Activated T-helper 2 cell treated with anti-CD3 and anti-CD28 coated beads, Interferon-gamma antibody, Interleukin-2, Interleukin-4, amounts not matched to agents 10 μg/mL and 5 μg/mL and 100 μg/mL, durations not matched to agents 14 hours and 24 hours and 36 hours (primary cell): Measurements from ENCODE around the gene MMP23B. TPM values are rescaled to one million over a fixed set of nuclear protein-coding genes. Genes with fewer than 3 reads are reported as not detected.
A peak's percentile ranks its signal among the peaks of the same experiment; 100 is the strongest.
"Not testable (repeated sequence)": the region's sequence is repeated elsewhere in the genome, so short reads cannot be mapped to it uniquely, and the experiment has no call there.

Experiments used
- DNase-seq: peaks from one replicate; pipeline ENCODE4 v3.0.0; 2021; ENCODE audit warnings: low spot score
- H3K27ac Mint-ChIP-seq: one replicate; pipeline ENCODE4 v1.8.0; 2021; ENCODE audit warnings: mixed read lengths
- H3K27me3 Mint-ChIP-seq: one replicate; pipeline ENCODE4 v1.8.0; 2021; ENCODE audit warnings: low read depth, mixed read lengths
- H3K36me3 Mint-ChIP-seq: one replicate; pipeline ENCODE4 v1.8.0; 2021; ENCODE audit warnings: low read depth, mixed read lengths
- H3K4me1 Mint-ChIP-seq: one replicate; pipeline ENCODE4 v1.8.0; 2021; ENCODE audit warnings: low read depth, mixed read lengths
- H3K4me3 Mint-ChIP-seq: one replicate; pipeline ENCODE4 v1.8.0; 2021; ENCODE audit warnings: low read depth, mild to moderate bottlenecking, moderate library complexity, mixed read lengths
- H3K9me3 Mint-ChIP-seq: one replicate; pipeline ENCODE4 v1.8.0; 2021; ENCODE audit warnings: mixed read lengths
- intact Hi-C: fragments of 100-400 bp; cut with micrococcal nuclease; formaldehyde crosslinking; loops from one replicate; pipeline ENCODE4 v1.15.1; 2023
- total RNA-seq: library from RNA; stranded (reverse); gene quantifications from 2 replicates; pipeline ENCODE4 v1.2.3, GENCODE V29; 2022

The MMP23B gene
- 0.94 and 1.4 TPM in 2 replicates for total RNA-seq

DNA sequence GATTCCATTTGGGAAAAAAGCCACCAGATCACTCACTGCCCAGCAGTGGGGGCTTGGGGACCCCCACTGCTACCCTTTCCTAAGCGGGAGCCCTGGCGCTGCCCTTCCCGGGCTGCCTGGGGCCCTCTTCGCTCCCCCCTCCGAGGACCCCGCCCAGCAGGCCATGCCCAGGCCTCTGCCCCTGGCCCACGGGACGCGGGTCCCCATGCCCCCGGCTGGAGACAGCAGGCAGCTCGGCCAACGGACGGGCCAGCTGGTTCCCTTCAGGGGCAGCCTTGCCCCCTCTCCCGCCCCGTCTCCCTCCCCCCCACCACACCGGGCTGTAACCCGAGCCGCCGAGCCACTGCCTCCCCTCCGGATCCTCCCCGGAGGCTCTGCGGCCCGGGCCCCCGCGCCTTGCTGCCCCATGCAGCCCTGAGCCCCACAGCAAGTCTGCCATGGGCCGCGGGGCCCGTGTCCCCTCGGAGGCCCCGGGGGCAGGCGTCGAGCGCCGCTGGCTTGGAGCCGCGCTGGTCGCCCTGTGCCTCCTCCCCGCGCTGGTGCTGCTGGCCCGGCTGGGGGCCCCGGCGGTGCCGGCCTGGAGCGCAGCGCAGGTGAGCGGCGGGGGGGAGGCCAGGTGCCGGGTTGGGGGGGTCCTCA lies at the start of gene MMP23B:
TSS of gene MMP23B (plus strand) at position 392 of the 639 bp plus-strand sequence. CDS start at position 438, 46 bp downstream.
- Mint-ChIP-seq H3K9me3 (no peaks in the 10 kb centered on the region), H3K4me3 (no peak within 1 kb of the TSS), H3K27me3 (peaks cover 4% of the 10 kb centered on the region), H3K4me1 (peaks cover 2% of the 10 kb centered on the region), H3K27ac (peak within 1 kb of the TSS; percentile 17), H3K36me3 (peaks cover 9% of the 10 kb centered on the region)
- intact Hi-C loops: no loop called here
- DNase-seq: no peak

- no peak overlapping the region for H3K27ac Mint-ChIP-seq
- intact Hi-C loops: no loop called here
- H3K4me1 Mint-ChIP-seq: peaks cover 2% of the 10 kb centered on the region
- no peak for DNase-seq
- H3K36me3 Mint-ChIP-seq: no peaks in the 10 kb centered on the region
- H3K27me3 Mint-ChIP-seq: peaks cover 11% of the 10 kb centered on the region
- no peak overlapping the region for H3K4me3 Mint-ChIP-seq
- H3K9me3 Mint-ChIP-seq: no peaks in the 10 kb centered on the region
Measured at GRCh38 chr1:1582585-1583346, 49.2 kb upstream of the MMP23B start.

DNA sequence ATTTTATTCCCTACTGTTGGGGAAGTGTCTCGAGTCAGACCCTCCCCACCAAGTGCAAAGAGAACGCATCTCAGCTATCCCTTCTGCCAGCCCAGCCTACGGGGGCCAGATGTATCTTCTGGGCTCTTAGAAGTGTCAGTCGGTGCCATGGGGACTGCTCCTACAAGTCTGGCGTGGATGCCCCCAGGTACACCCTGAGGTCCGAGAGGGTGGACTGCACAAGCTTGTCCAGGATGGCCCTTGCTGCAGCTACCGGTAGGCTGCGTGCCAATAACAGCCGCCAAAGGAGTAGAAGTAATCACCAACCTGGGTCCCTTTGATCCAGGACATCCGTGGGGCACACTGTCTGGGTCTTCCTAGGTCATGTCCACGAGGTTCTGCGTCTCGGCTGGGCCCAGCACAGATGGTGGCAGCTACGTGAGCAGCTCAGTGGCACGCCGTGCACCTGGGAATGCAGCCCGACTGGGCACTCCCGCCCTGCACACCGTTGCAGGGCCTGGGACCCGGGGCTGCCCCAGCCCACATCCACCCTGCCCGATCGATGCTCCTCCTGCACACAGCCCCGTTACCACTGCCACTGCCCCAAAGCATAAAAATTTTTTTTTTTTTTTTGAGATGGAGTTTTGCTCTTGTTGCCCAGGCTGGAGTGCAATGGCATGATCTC lies 48.5 kb upstream of the MMP23B start:
- no peaks in the 10 kb centered on the region for H3K36me3 Mint-ChIP-seq
- no peak for DNase-seq
- no peak overlapping the region for H3K27ac Mint-ChIP-seq
- intact Hi-C loops: no loop called here
- peaks cover 11% of the 10 kb centered on the region for H3K27me3 Mint-ChIP-seq
- H3K4me1 Mint-ChIP-seq: peaks cover 2% of the 10 kb centered on the region
- H3K9me3 Mint-ChIP-seq: no peaks in the 10 kb centered on the region
- H3K4me3 Mint-ChIP-seq: no peak overlapping the region

DNA sequence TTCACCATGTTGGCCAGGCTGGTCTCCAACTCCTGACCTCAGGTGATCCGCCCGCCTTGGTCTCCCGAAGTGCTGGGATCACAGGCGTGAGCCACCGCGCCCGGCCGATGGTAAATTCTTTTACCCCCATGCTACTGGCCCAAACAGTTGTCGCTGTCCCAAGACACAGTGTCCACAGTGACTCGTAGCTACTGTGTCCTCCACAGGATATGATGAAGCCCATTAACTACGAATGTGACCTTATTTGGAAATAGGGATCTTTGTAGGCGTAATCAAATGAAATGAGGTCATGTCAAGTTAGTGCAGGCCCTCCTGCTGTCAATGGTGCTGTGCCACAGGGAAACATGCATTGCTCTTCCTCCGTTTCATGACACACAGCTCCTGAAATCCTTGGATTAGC lies 40.5 kb upstream of the MMP23B start:
- no peak overlapping the region for H3K27ac Mint-ChIP-seq
- no peaks in the 10 kb centered on the region for H3K4me1 Mint-ChIP-seq
- intact Hi-C loops: no loop called here
- H3K9me3 Mint-ChIP-seq: no peaks in the 10 kb centered on the region
- DNase-seq: no peak
- H3K27me3 Mint-ChIP-seq: peaks cover 2% of the 10 kb centered on the region
- H3K36me3 Mint-ChIP-seq: no peaks in the 10 kb centered on the region
- no peak overlapping the region for H3K4me3 Mint-ChIP-seq

- H3K9me3 Mint-ChIP-seq: no peaks in the 10 kb centered on the region
Measured at GRCh38 chr1:1593834-1594601, 38.0 kb upstream of the MMP23B start.

DNA sequence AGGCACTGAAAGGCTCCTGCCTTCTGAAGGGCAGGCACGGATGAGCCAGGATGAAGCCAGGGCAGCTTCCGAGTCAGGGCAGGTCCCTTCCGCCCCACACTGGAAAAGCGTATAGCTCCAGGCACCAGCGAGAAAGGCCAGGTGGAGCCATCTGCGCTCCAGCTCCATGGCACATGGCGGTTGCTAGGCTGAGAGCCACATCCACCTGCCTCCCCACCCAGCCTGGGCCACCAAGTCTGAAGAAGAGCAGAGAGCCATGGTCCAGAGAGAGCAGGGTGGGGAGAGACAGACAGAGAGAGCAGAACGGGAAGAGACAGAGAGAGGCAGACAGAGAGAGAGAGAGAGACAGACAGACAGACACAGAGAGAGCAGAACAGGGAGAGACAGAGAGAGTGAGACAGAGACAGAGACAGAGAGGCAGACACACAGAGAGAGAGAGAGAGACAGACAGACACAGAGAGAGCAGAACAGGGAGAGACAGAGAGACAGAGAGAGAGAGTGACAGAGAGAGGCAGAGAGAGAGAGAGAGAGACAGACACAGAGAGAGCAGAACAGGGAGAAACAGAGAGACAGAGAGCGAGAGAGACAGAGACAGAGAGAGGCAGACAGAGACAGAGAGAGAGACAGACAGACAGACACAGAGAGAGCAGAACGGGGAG lies 37.2 kb upstream of the MMP23B start:
- Mint-ChIP-seq H3K9me3 (no peaks in the 10 kb centered on the region), H3K36me3 (no peaks in the 10 kb centered on the region), H3K27me3 (peaks cover 5% of the 10 kb centered on the region), H3K4me3 (no peak overlapping the region), H3K4me1 (peaks cover 2% of the 10 kb centered on the region), H3K27ac (no peak overlapping the region)
- intact Hi-C loops: no loop called here
- DNase-seq: no peak

More at GRCh38 chr1:1593834-1594601, 38.0 kb upstream of the MMP23B start:
- no peak for DNase-seq
- peaks cover 5% of the 10 kb centered on the region for H3K27me3 Mint-ChIP-seq
- intact Hi-C loops: no loop called here
- no peaks in the 10 kb centered on the region for H3K36me3 Mint-ChIP-seq
- H3K4me3 Mint-ChIP-seq: no peak overlapping the region
- H3K27ac Mint-ChIP-seq: no peak overlapping the region
- H3K4me1 Mint-ChIP-seq: peaks cover 2% of the 10 kb centered on the region

GRCh38 chr1:1595341-1595740 lies 36.6 kb upstream of the MMP23B start:
- H3K4me3 Mint-ChIP-seq, H3K9me3 Mint-ChIP-seq, DNase-seq, intact Hi-C loops, H3K27ac Mint-ChIP-seq, H3K27me3 Mint-ChIP-seq, H3K36me3 Mint-ChIP-seq, H3K4me1 Mint-ChIP-seq: not testable (repeated sequence)

GRCh38 chr1:1596493-1597274 lies 35.3 kb upstream of the MMP23B start:
- DNase-seq: no peak
- Mint-ChIP-seq H3K36me3 (no peaks in the 10 kb centered on the region), H3K27ac (no peak overlapping the region), H3K27me3 (peaks cover 5% of the 10 kb centered on the region), H3K9me3 (no peaks in the 10 kb centered on the region), H3K4me1 (peaks cover 2% of the 10 kb centered on the region), H3K4me3 (no peak overlapping the region)
- intact Hi-C loops: no loop called here

DNA sequence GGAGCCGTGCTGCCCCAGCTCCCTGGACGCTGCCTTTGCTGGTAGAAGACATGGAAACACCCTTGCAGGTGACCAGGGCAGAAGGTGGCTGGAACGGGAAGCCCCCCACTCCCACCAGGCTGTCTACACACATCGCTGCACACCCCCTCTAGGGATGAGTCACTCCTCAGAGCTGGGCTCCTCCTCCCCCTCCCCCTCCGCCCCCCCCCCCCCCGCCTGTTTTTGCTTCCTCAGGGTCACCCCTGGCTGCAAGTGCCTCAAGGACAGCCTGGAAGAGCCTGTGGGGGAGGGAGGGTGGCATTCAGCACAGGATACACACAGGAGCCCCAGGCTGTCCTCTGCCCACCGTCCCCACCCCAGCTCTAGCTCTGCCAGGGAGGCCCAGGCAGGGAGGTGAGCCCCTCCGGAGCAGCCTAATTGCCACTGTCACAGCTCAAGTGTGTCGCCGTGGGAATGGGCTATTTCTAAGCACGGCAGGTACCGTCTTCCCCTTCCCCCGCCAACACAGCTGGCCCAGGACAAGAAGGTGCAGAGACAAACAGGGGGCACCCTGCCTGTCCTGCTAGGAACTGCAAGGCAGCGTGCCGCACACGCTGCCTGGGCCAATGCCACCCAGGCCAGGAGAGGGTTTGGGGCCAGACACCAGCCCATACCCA lies 34.6 kb upstream of the MMP23B start:
- peaks cover 5% of the 10 kb centered on the region for H3K27me3 Mint-ChIP-seq
- H3K9me3 Mint-ChIP-seq: no peaks in the 10 kb centered on the region
- H3K4me3 Mint-ChIP-seq: peak overlapping the region; percentile 37
- no peaks in the 10 kb centered on the region for H3K36me3 Mint-ChIP-seq
- no peak for DNase-seq
- intact Hi-C loops: no loop called here
- H3K4me1 Mint-ChIP-seq: peaks cover 2% of the 10 kb centered on the region
- H3K27ac Mint-ChIP-seq: no peak overlapping the region

GRCh38 chr1:1598051-1598719 lies 33.8 kb upstream of the MMP23B start:
- H3K36me3 Mint-ChIP-seq: no peaks in the 10 kb centered on the region
- H3K4me3 Mint-ChIP-seq: peak overlapping the region; percentile 37
- intact Hi-C loops: no loop called here
- no peaks in the 10 kb centered on the region for H3K9me3 Mint-ChIP-seq
- H3K4me1 Mint-ChIP-seq: peaks cover 2% of the 10 kb centered on the region
- peaks cover 5% of the 10 kb centered on the region for H3K27me3 Mint-ChIP-seq
- no peak overlapping the region for H3K27ac Mint-ChIP-seq
- DNase-seq: no peak

- Mint-ChIP-seq H3K27ac (no peak overlapping the region), H3K36me3 (no peaks in the 10 kb centered on the region), H3K4me1 (peaks cover 2% of the 10 kb centered on the region), H3K9me3 (no peaks in the 10 kb centered on the region), H3K4me3 (peak overlapping the region; percentile 78), H3K27me3 (peaks cover 5% of the 10 kb centered on the region)
- intact Hi-C loops: no loop called here
- no peak for DNase-seq
Measured at GRCh38 chr1:1598720-1599029, 33.3 kb upstream of the MMP23B start.
